Neutrophil (primary cell): Measurements from ENCODE around the gene NUSAP1.

Experiments used
- H3K27ac ChIP-seq: fragments of 200-600 bp; sonication (generic); 2 replicates; pipeline ENCODE4 v1.5.1; 2016; ENCODE audit warnings: mild to moderate bottlenecking, moderate library complexity
- H3K27me3 ChIP-seq: fragments of 200-600 bp; sonication (generic); 2 replicates; pipeline ENCODE4 v1.6.0; 2016; ENCODE audit warnings: mild to moderate bottlenecking
- H3K36me3 ChIP-seq: fragments of 200-600 bp; sonication (generic); 2 replicates; pipeline ENCODE4 v1.5.1; 2017
- H3K4me1 ChIP-seq, 2 experiments: fragments of 200-600 bp in 1 of 2; sonication (generic) in 1 of 2; 1 replicate in 1 of 2; 2 replicates in 1 of 2; pipeline versions ENCODE4 v1.5.1 to v1.6.1; 2013 to 2016; ENCODE audit warnings: low read depth in 1 of 2, low read length in 1 of 2, mild to moderate bottlenecking in 1 of 2, moderate library complexity in 1 of 2; ENCODE audit not compliant: control insufficient read depth in 1 of 2, insufficient read depth in 1 of 2
- H3K4me3 ChIP-seq, 2 experiments: fragments of 200-600 bp in 1 of 2; sonication (generic) in 1 of 2; 1 replicate in 1 of 2; 2 replicates in 1 of 2; pipeline ENCODE4 v1.5.1; 2013 to 2016; ENCODE audit warnings: low read depth in 1 of 2, low read length in 1 of 2, mild to moderate bottlenecking in 1 of 2, moderate library complexity in 1 of 2
- H3K9me3 ChIP-seq: fragments of 200-600 bp; sonication (generic); 2 replicates; pipeline ENCODE4 v1.5.1; 2016
- TF ChIP-seq, protein P1 (sequence below): fragments of 200-600 bp; sonication (generic); IDR thresholded peaks from 2 replicates; pipeline ENCODE4 v1.5.1; 2016; ENCODE audit warnings: antibody characterized with exemption

NUSAP1 gene

DNA sequence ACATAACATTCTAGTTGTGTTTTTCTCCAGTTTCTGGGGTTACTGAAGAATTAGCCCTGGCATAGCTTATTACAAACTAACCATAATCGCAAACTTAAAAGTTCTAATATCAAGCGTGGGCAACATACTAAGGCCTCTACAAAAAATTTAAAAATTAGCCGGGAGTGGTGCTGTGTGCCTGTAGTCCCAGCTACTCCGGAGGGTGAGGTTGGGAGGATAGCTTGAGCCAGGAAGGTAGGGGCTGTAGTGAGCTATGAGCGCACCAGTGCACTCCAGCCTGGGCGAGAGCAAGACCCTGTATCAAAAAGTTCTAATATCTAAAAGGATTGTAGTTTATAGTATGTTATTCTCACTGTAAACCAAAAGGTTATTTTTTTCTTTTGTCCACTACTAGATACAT lies 1.4 kb upstream of the NUSAP1 start:
- H3K9me3 ChIP-seq, result no peaks in the 10 kb centered on the region
- no peak overlapping the region for H3K27ac ChIP-seq
- TF ChIP-seq, protein P1, sequence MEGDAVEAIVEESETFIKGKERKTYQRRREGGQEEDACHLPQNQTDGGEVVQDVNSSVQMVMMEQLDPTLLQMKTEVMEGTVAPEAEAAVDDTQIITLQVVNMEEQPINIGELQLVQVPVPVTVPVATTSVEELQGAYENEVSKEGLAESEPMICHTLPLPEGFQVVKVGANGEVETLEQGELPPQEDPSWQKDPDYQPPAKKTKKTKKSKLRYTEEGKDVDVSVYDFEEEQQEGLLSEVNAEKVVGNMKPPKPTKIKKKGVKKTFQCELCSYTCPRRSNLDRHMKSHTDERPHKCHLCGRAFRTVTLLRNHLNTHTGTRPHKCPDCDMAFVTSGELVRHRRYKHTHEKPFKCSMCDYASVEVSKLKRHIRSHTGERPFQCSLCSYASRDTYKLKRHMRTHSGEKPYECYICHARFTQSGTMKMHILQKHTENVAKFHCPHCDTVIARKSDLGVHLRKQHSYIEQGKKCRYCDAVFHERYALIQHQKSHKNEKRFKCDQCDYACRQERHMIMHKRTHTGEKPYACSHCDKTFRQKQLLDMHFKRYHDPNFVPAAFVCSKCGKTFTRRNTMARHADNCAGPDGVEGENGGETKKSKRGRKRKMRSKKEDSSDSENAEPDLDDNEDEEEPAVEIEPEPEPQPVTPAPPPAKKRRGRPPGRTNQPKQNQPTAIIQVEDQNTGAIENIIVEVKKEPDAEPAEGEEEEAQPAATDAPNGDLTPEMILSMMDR, result no peak
- H3K36me3 ChIP-seq, result peaks cover 5% of the 10 kb centered on the region
- H3K27me3 ChIP-seq, result no peaks in the 10 kb centered on the region
- no peak overlapping the region for H3K4me3 ChIP-seq
- peaks cover 27 to 30% of the 10 kb centered on the region in 2 experiments for H3K4me1 ChIP-seq

GRCh38 chr15:41331833-41332193 lies 868 bp upstream of the NUSAP1 start:
- TF ChIP-seq, protein P1, result no peak
- H3K27ac ChIP-seq, result peak overlapping the region; percentile 76

GRCh38 chr15:41333026-41333562 lies 413 bp downstream of the NUSAP1 start:
- Histone ChIP-seq H3K4me3 (peak overlapping the region; percentile 95 to 100), H3K27me3 (no peaks in the 10 kb centered on the region), H3K27ac (peak overlapping the region; percentile 76), H3K9me3 (no peaks in the 10 kb centered on the region), H3K4me1 (peaks cover 33 to 35% of the 10 kb centered on the region in 2 experiments), H3K36me3 (no peaks in the 10 kb centered on the region)
- TF ChIP-seq, protein P1, result no peak

More at GRCh38 chr15:41331833-41332193, 868 bp upstream of the NUSAP1 start:
- Histone ChIP-seq H3K9me3 (no peaks in the 10 kb centered on the region), H3K4me1 (peaks cover 27 to 30% of the 10 kb centered on the region in 2 experiments), H3K27me3 (no peaks in the 10 kb centered on the region), H3K4me3 (peak overlapping the region; percentile 95 to 100), H3K36me3 (no peaks in the 10 kb centered on the region)

DNA sequence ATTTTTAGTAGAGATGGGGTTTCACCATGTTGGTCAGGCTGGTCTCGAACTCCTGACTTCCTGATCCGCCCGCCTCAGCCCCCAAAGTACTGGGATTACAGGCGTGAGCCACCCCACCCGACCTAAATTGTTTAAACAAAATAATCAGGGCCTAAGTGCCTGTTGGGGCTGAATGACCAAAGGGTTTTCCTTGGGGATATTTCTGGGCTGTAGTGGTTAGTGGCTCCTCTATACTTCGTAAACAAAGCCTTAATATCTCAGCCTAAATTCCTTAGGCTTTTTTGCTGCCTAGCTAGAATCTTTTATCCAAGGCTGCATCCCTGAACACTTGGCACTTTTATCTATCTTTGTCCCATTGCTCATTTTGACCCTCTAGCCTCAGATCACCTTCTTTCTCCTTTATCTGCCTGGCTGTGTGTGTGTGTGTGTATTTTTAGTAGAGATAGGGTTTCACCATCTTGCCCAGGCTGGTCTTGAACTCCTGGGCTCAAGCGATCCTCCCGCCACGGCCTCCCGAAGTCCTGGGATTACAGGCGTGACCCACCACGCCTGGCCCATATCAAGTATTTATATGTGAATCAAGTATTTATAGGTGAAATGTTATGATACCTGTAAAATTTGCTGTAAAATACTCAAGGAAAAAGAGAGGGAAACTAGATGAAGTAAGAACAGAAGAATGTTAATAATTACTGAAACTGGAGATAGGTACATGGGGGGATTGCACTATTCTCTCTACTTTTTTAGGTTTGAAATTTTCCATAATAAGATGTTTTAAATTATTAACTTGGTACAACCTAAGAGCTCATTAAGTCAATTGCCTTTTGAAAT lies 1.8 kb downstream of the NUSAP1 start:
- Histone ChIP-seq H3K4me3 (no peak overlapping the region), H3K9me3 (no peaks in the 10 kb centered on the region), H3K4me1 (peaks cover 35% of the 10 kb centered on the region in 2 experiments), H3K27ac (peak overlapping the region; percentile 76), H3K27me3 (no peaks in the 10 kb centered on the region), H3K36me3 (no peaks in the 10 kb centered on the region)
- TF ChIP-seq, protein P1, result no peak

- H3K9me3 ChIP-seq, result no peaks in the 10 kb centered on the region
- TF ChIP-seq, protein P1, result no peak
- H3K36me3 ChIP-seq, result no peaks in the 10 kb centered on the region
- peaks cover 32 to 33% of the 10 kb centered on the region in 2 experiments for H3K4me1 ChIP-seq
- no peak overlapping the region for H3K4me3 ChIP-seq
- no peaks in the 10 kb centered on the region for H3K27me3 ChIP-seq
- H3K27ac ChIP-seq, result no peak overlapping the region
Observed at GRCh38 chr15:41336549-41336948, 3.9 kb downstream of the NUSAP1 start.
